DOHH2 (cell line): Measurements from ENCODE around the gene ERMN.
"Not testable (repeated sequence)": the region's sequence is repeated elsewhere in the genome, so short reads cannot be mapped to it uniquely, and the experiment has no call there.

Experiments
- H3F3A ChIP-seq: fragments of 200-600 bp; sonication (generic), shearing (Covaris generic); 2 replicates; pipeline ENCODE4 v1.6.0; 2016; ENCODE audit warnings: antibody characterized with exemption, mild to moderate bottlenecking; ENCODE audit not compliant: control insufficient read depth, insufficient read depth
- H3K27ac ChIP-seq: fragments of 200-600 bp; sonication (generic); 2 replicates; pipeline ENCODE4 v1.5.1; 2014; ENCODE audit warnings: low read depth, mild to moderate bottlenecking, low read length, moderate library complexity
- H3K27me3 ChIP-seq: fragments of 200-600 bp; sonication (generic); 2 replicates; pipeline ENCODE4 v1.6.1; 2014; ENCODE audit warnings: mild to moderate bottlenecking, low read length, mixed read lengths; ENCODE audit not compliant: control insufficient read depth
- H3K36me3 ChIP-seq: fragments of 200-600 bp; sonication (generic); 2 replicates; pipeline ENCODE4 v1.6.1; 2014; ENCODE audit warnings: mild to moderate bottlenecking, low read length, moderate library complexity, mixed read lengths; ENCODE audit not compliant: control insufficient read depth
- H3K4me1 ChIP-seq: fragments of 200-600 bp; sonication (generic); 2 replicates; pipeline ENCODE4 v1.6.1; 2014; ENCODE audit warnings: mild to moderate bottlenecking, low read length, mixed read lengths; ENCODE audit not compliant: control insufficient read depth
- H3K4me2 ChIP-seq: fragments of 200-600 bp; sonication (generic); 2 replicates; pipeline ENCODE4 v1.6.0; 2014; ENCODE audit warnings: mild to moderate bottlenecking, low read length, moderate library complexity
- H3K4me3 ChIP-seq: fragments of 200-600 bp; sonication (generic); 2 replicates; pipeline ENCODE4 v1.5.1; 2014; ENCODE audit warnings: mild to moderate bottlenecking, low read length, mixed read lengths
- H3K79me2 ChIP-seq: fragments of 200-600 bp; sonication (generic); 2 replicates; pipeline ENCODE4 v1.6.1; 2014; ENCODE audit warnings: mild to moderate bottlenecking, low read length, mixed read lengths; ENCODE audit not compliant: control insufficient read depth
- H3K9me2 ChIP-seq: fragments of 200-600 bp; sonication (generic); replicated peaks from 2 replicates; pipeline ENCODE4 v1.6.1; 2014; ENCODE audit warnings: mild to moderate bottlenecking, low read length, mixed read lengths; ENCODE audit not compliant: control insufficient read depth
- H3K9me3 ChIP-seq: fragments of 200-600 bp; sonication (generic); 2 replicates; pipeline ENCODE4 v1.6.1; 2014; ENCODE audit warnings: antibody characterized with exemption, low read length, mixed read lengths; ENCODE audit not compliant: control insufficient read depth, insufficient read depth
- H4K20me1 ChIP-seq: fragments of 200-600 bp; sonication (generic); 2 replicates; pipeline ENCODE4 v1.6.0; 2014; ENCODE audit warnings: low read depth, mild to moderate bottlenecking, antibody characterized with exemption, low read length, moderate library complexity; ENCODE audit not compliant: control insufficient read depth, insufficient read depth
- EZH2phosphoT487 ChIP-seq: fragments of 200-600 bp; sonication (generic); IDR thresholded peaks from 2 replicates; pipeline ENCODE4 v1.6.1; 2017; ENCODE audit warnings: borderline replicate concordance, mild to moderate bottlenecking, antibody characterized with exemption, low read length, moderate library complexity, mixed read lengths
- TF ChIP-seq, protein P1 (sequence below): fragments of 200-600 bp; sonication (generic); IDR thresholded peaks from one replicate; pipeline ENCODE4 v1.5.1; 2014; ENCODE audit warnings: antibody characterized with exemption, mild to moderate bottlenecking, low read depth, low read length; ENCODE audit not compliant: poor library complexity, severe bottlenecking

Gene ERMN

GRCh38 chr2:157290525-157290924 is 35.1 kb downstream of the ERMN start:
- H3F3A ChIP-seq: no peaks in the 10 kb centered on the region
- H3K27ac ChIP-seq: no peak overlapping the region
- H3K9me3 ChIP-seq: no peaks in the 10 kb centered on the region

GRCh38 chr2:157287160-157287559 is 38.5 kb downstream of the ERMN start:
- H3K27me3 ChIP-seq: peaks cover 7% of the 10 kb centered on the region
- H3K4me1 ChIP-seq: no peaks in the 10 kb centered on the region
- H4K20me1 ChIP-seq: no peaks in the 10 kb centered on the region
- no peaks in the 10 kb centered on the region for H3K36me3 ChIP-seq
- no peak overlapping the region for H3K4me3 ChIP-seq
- H3K9me2 ChIP-seq: no peaks in the 10 kb centered on the region
- no peak overlapping the region for H3K4me2 ChIP-seq
- no peak for TF ChIP-seq EZH2phosphoT487
- TF ChIP-seq, protein P1, sequence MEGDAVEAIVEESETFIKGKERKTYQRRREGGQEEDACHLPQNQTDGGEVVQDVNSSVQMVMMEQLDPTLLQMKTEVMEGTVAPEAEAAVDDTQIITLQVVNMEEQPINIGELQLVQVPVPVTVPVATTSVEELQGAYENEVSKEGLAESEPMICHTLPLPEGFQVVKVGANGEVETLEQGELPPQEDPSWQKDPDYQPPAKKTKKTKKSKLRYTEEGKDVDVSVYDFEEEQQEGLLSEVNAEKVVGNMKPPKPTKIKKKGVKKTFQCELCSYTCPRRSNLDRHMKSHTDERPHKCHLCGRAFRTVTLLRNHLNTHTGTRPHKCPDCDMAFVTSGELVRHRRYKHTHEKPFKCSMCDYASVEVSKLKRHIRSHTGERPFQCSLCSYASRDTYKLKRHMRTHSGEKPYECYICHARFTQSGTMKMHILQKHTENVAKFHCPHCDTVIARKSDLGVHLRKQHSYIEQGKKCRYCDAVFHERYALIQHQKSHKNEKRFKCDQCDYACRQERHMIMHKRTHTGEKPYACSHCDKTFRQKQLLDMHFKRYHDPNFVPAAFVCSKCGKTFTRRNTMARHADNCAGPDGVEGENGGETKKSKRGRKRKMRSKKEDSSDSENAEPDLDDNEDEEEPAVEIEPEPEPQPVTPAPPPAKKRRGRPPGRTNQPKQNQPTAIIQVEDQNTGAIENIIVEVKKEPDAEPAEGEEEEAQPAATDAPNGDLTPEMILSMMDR: no peak
- no peaks in the 10 kb centered on the region for H3K79me2 ChIP-seq
- H3K27ac ChIP-seq: no peak overlapping the region
- no peaks in the 10 kb centered on the region for H3K9me3 ChIP-seq
- no peaks in the 10 kb centered on the region for H3F3A ChIP-seq

More at GRCh38 chr2:157290525-157290924, 35.1 kb downstream of the ERMN start:
- TF ChIP-seq EZH2phosphoT487: no peak
- TF ChIP-seq, protein P1: no peak
- Histone ChIP-seq H3K79me2 (no peaks in the 10 kb centered on the region), H3K9me2 (no peaks in the 10 kb centered on the region), H3K36me3 (no peaks in the 10 kb centered on the region), H3K4me1 (no peaks in the 10 kb centered on the region), H3K4me3 (no peak overlapping the region), H4K20me1 (no peaks in the 10 kb centered on the region), H3K4me2 (no peak overlapping the region), H3K27me3 (peaks cover 5% of the 10 kb centered on the region; the same call in 1 of the 2 replicates)

DNA sequence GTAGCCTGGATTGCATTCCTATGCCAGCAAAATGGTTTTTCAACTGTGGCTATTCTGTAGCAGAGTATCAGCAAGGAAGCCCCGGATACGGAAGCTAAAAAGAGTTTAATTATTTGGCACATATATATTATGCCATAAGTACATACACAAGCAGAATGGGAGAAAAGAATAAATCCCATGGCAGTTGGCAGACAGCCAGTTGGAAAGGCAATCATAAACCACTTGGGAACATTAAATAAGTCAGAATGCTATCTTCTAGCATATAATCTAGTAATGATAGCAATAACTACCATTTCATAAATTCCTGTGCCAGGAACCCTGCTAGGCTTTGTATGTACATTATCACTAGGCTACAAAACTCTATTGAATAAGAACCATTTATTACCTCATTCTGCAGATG is 42.2 kb downstream of the ERMN start:
- no peaks in the 10 kb centered on the region for H3F3A ChIP-seq
- no peak overlapping the region for H3K4me3 ChIP-seq
- H3K27me3 ChIP-seq: peaks cover 7% of the 10 kb centered on the region
- no peaks in the 10 kb centered on the region for H3K36me3 ChIP-seq
- no peaks in the 10 kb centered on the region for H3K9me3 ChIP-seq
- H3K4me2 ChIP-seq: no peak overlapping the region
- H3K79me2 ChIP-seq: no peaks in the 10 kb centered on the region
- no peak for TF ChIP-seq EZH2phosphoT487
- TF ChIP-seq, protein P1: no peak
- H4K20me1 ChIP-seq: no peaks in the 10 kb centered on the region
- H3K27ac ChIP-seq: no peak overlapping the region
- H3K9me2 ChIP-seq: no peaks in the 10 kb centered on the region
- no peaks in the 10 kb centered on the region for H3K4me1 ChIP-seq

DNA sequence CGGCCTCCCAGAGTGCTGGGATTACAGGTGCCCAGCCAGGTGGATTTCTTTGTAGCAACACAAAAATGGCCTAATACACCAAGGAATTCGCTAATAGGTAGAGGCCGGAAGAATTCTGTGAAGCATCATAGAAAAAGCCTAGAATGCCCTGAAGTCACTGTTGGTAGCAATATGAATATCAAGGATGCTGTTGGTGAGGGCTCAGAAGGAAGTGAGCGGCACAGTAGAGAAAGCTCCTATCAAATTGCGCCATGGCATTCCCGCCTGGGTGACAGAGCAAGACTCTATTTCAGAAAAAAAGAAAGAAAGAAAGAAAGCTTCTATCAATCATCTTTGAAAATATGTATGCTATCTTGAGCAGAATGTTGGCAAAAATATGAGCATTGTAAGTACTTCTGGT is 44.3 kb downstream of the ERMN start:
- H3K9me3 ChIP-seq: no peaks in the 10 kb centered on the region
- no peak overlapping the region for H3K4me3 ChIP-seq
- TF ChIP-seq, protein P1: no peak
- no peak for TF ChIP-seq EZH2phosphoT487
- H4K20me1 ChIP-seq: no peaks in the 10 kb centered on the region
- H3K4me1 ChIP-seq: no peaks in the 10 kb centered on the region
- H3K36me3 ChIP-seq: no peaks in the 10 kb centered on the region
- no peak overlapping the region for H3K4me2 ChIP-seq
- H3F3A ChIP-seq: no peaks in the 10 kb centered on the region
- H3K27ac ChIP-seq: no peak overlapping the region
- H3K27me3 ChIP-seq: peaks cover 5% of the 10 kb centered on the region
- H3K79me2 ChIP-seq: no peaks in the 10 kb centered on the region
- no peaks in the 10 kb centered on the region for H3K9me2 ChIP-seq

- not testable (repeated sequence) for H3F3A ChIP-seq, H3K27ac ChIP-seq, H3K79me2 ChIP-seq, H3K27me3 ChIP-seq, H3K9me2 ChIP-seq, H3K4me2 ChIP-seq, H3K4me3 ChIP-seq, H4K20me1 ChIP-seq, H3K9me3 ChIP-seq, H3K4me1 ChIP-seq, H3K36me3 ChIP-seq
Measured at GRCh38 chr2:157279311-157279710, 46.3 kb downstream of the ERMN start.
